SH-SY5Y (cell line): ENCODE data around the gene PDE11A.

Source experiments
- GATA2 ChIP-seq: IDR thresholded peaks from 2 replicates; pipeline ENCODE4 v1.6.1; 2011; ENCODE audit warnings: mild to moderate bottlenecking, low read depth, low read length
- GATA3 ChIP-seq: IDR thresholded peaks from 2 replicates; pipeline ENCODE4 v1.6.1; 2011; ENCODE audit warnings: low read depth, mild to moderate bottlenecking, low read length, moderate library complexity

GRCh38 chr2:177830881-177831386 is 241.6 kb downstream of the PDE11A start:
- TF ChIP-seq GATA2 (no peak), GATA3 (no peak)
